GM12878 (cell line): Measurements from ENCODE around the gene NCAPD2. TPM values are rescaled to one million over a fixed set of nuclear protein-coding genes. Genes with fewer than 3 reads are reported as not detected.

Source experiments
- ATAC-seq: fragments of 200-7000 bp; cut with Tn5 transposase; 3 replicates; pipeline ENCODE4 v1.9.1; 2020; ENCODE audit warnings: mild to moderate bottlenecking, moderate library complexity
- BruUV-seq: library from RNA; stranded (reverse); fragments of 400-500 nt; replicated peaks from 2 replicates; lab custom pipeline; 2021; lab: Mats Ljungman, UMichigan
- CTCF ChIA-PET: fragments of 300-600 bp; sonication (Branson Sonifier 250); formaldehyde crosslinking; extraction: SDS; loops from one replicate; lab custom pipeline; 2021; ENCODE audit warnings: inconsistent platforms; lab: Yijun Ruan, JAX
- POLR2A ChIA-PET: fragments of 350-600 bp; formaldehyde crosslinking; extraction: SDS; loops from one replicate; lab custom pipeline; 2021; ENCODE audit warnings: inconsistent platforms; lab: Charles Lee
- RAD21 ChIA-PET: fragments of 300-600 bp; sonication (Branson Sonifier 250); formaldehyde crosslinking; loops from one replicate; lab custom pipeline; 2023; ENCODE audit warnings: antibody characterized with exemption; ENCODE audit not compliant: unreplicated experiment; lab: Charles Lee
- SMC1A ChIA-PET: fragments of 300-600 bp; sonication (Branson Sonifier 250); formaldehyde crosslinking; loops from one replicate; lab custom pipeline; 2023; ENCODE audit not compliant: unreplicated experiment, uncharacterized antibody; lab: Charles Lee
- DNase-seq: peaks from one replicate; pipeline ENCODE4 v3.0.0-alpha.2; 2011; ENCODE audit warnings: low read depth, low spot score
- FAIRE-seq: peaks from 3 replicates; lab custom pipeline; 2011; peaks lifted over from hg19 to GRCh38; lab: Jason Lieb, UNC
- H2AFZ ChIP-seq: 2 replicates; pipeline ENCODE4 v1.6.0; 2011; ENCODE audit warnings: low read depth, low read length, control low read depth; ENCODE audit not compliant: control insufficient read depth
- H3K27ac ChIP-seq: 2 replicates; pipeline ENCODE4 v1.5.1; 2011; ENCODE audit warnings: control low read depth; ENCODE audit not compliant: control insufficient read depth, insufficient read depth
- H3K27me3 ChIP-seq, 2 experiments: replicated peaks in 1 of 2; 2 replicates each; pipeline versions ENCODE4 v1.6.0 to v1.6.1; 2011; ENCODE audit warnings: low read length in 1 of 2; ENCODE audit not compliant: control insufficient read depth in 2 of 2, insufficient read depth in 2 of 2
- H3K36me3 ChIP-seq, 2 experiments: 2 replicates each; pipeline ENCODE4 v1.5.1; 2011; ENCODE audit warnings: low read length in 1 of 2; ENCODE audit not compliant: control insufficient read depth in 2 of 2, insufficient read depth in 2 of 2
- H3K4me1 ChIP-seq: 2 replicates; pipeline ENCODE4 v1.6.1; 2011; ENCODE audit warnings: mild to moderate bottlenecking, low read length, moderate library complexity, mixed read lengths; ENCODE audit not compliant: control insufficient read depth, insufficient read depth
- H3K4me2 ChIP-seq: 2 replicates; pipeline ENCODE4 v1.6.0; 2011; ENCODE audit warnings: control low read depth; ENCODE audit not compliant: control insufficient read depth, insufficient read depth
- H3K4me3 ChIP-seq: fragments of 200-600 bp; sonication (generic); 2 replicates; pipeline ENCODE4 v1.5.1; 2016
- H3K79me2 ChIP-seq: 2 replicates; pipeline ENCODE4 v1.6.0; 2011; ENCODE audit warnings: low read length; ENCODE audit not compliant: control insufficient read depth, insufficient read depth
- H3K9ac ChIP-seq: 2 replicates; pipeline ENCODE4 v1.8.0; 2011; ENCODE audit warnings: low read length, control low read depth, mixed read lengths; ENCODE audit not compliant: control insufficient read depth, insufficient read depth
- H3K9me3 ChIP-seq: replicated peaks from 3 replicates; pipeline ENCODE4 v1.5.1; 2011; ENCODE audit warnings: mild to moderate bottlenecking, low read length; ENCODE audit not compliant: control insufficient read depth, insufficient read depth
- H4K20me1 ChIP-seq: 2 replicates; pipeline ENCODE4 v1.6.0; 2011; ENCODE audit not compliant: control insufficient read depth, insufficient read depth
- BCL3 ChIP-seq: IDR thresholded peaks from 2 replicates; pipeline ENCODE4 v1.6.1; 2011; ENCODE audit warnings: borderline replicate concordance, low read depth, mild to moderate bottlenecking, moderate library complexity, low read length; ENCODE audit not compliant: insufficient read depth, poor library complexity, severe bottlenecking
- BCLAF1 ChIP-seq: fragments of 450-650 bp; IDR thresholded peaks from 2 replicates; pipeline ENCODE4 v1.6.1; 2017; ENCODE audit warnings: antibody characterized with exemption, mild to moderate bottlenecking, moderate library complexity
- BHLHE40 ChIP-seq, 2 experiments: fragments of 450-650 bp in 1 of 2; IDR thresholded peaks; 2 replicates each; pipeline ENCODE4 v1.6.1; 2011 to 2017; ENCODE audit warnings: low read depth in 2 of 2, borderline replicate concordance in 1 of 2, improper control_type of control experiment in 1 of 2, low read length in 1 of 2, mild to moderate bottlenecking in 1 of 2
- CBX3 ChIP-seq: fragments of 200-600 bp; sonication (generic); IDR thresholded peaks from 2 replicates; pipeline ENCODE4 v1.6.1; 2016; ENCODE audit warnings: low read depth, borderline replicate concordance
- CEBPB ChIP-seq, 2 experiments: fragments of 150-350 bp in 1 of 2; IDR thresholded peaks; 2 replicates each; pipeline ENCODE4 v1.6.1; 2012 to 2014; ENCODE audit warnings: low read depth in 2 of 2, low read length in 2 of 2, borderline replicate concordance in 1 of 2, inconsistent platforms in 1 of 2
- CREM ChIP-seq: IDR thresholded peaks from 2 replicates; pipeline ENCODE4 v1.6.1; 2014; ENCODE audit warnings: antibody characterized with exemption, low read depth
- EGR1 ChIP-seq, 2 experiments: IDR thresholded peaks; 1 replicate in 1 of 2; 2 replicates in 1 of 2; pipeline ENCODE4 v1.6.1; 2011 to 2012; ENCODE audit warnings: low read depth in 2 of 2, low read length in 2 of 2, borderline replicate concordance in 1 of 2, mild to moderate bottlenecking in 1 of 2, moderate library complexity in 1 of 2
- ETV6 ChIP-seq, 2 experiments: fragments of 450-650 bp in 1 of 2; IDR thresholded peaks in 1 of 2; conservative IDR thresholded peaks in 1 of 2; 2 replicates each; pipeline ENCODE4 v1.6.1; 2014; ENCODE audit warnings: antibody characterized with exemption in 1 of 2, borderline replicate concordance in 1 of 2, low read depth in 1 of 2, mild to moderate bottlenecking in 1 of 2, moderate library complexity in 1 of 2
- PBX3 ChIP-seq: IDR thresholded peaks from 2 replicates; pipeline ENCODE4 v1.6.1; 2011; ENCODE audit warnings: mild to moderate bottlenecking, low read depth, low read length, moderate library complexity; ENCODE audit not compliant: insufficient replicate concordance
- POLR2A ChIP-seq: IDR thresholded peaks from 2 replicates; pipeline ENCODE4 v1.6.1; 2011; ENCODE audit warnings: low read depth, mild to moderate bottlenecking, low read length
- POLR2AphosphoS2 ChIP-seq: IDR thresholded peaks from 2 replicates; pipeline ENCODE4 v1.6.1; 2011; ENCODE audit warnings: low read depth, mild to moderate bottlenecking, low read length, improper control_type of control experiment, moderate library complexity
- SMAD5 ChIP-seq: IDR thresholded peaks from 2 replicates; pipeline ENCODE4 v1.6.1; 2016; ENCODE audit warnings: antibody characterized with exemption, low read depth
- TBL1XR1 ChIP-seq: IDR thresholded peaks from 2 replicates; pipeline ENCODE4 v1.6.1; 2012; ENCODE audit warnings: low read depth, low read length, improper control_type of control experiment
- TCF3 ChIP-seq: IDR thresholded peaks from 2 replicates; pipeline ENCODE4 v1.6.1; 2012; ENCODE audit warnings: low read depth, mild to moderate bottlenecking, low read length, borderline replicate concordance; ENCODE audit not compliant: insufficient read depth
- WGBS: methylation state at CpG from one replicate; pipeline ENCODE4 v1.1.6; 2016; ENCODE audit warnings: low lambda C conversion rate; ENCODE audit not compliant: insufficient replicate concordance, insufficient coverage; ENCODE audit errors: missing lambda C conversion rate; 5-methylcytosine and 5-hydroxymethylcytosine counted together
- in situ Hi-C: fragments of 300-500 bp; cut with MboI; formaldehyde crosslinking; loops from 9 replicates; pipeline ENCODE4 v1.14.3; 2018; ENCODE audit warnings: mixed read lengths
- intact Hi-C: fragments of 100-400 bp; cut with micrococcal nuclease; formaldehyde crosslinking; loops from one replicate; pipeline ENCODE4 v1.14.2; 2022; ENCODE audit not compliant: unreplicated experiment
- polyA plus RNA-seq, 11 experiments: library from polyadenylated mRNA; depleted of rRNA in 4 of 11; unstranded in 6 of 11; stranded (reverse) in 5 of 11; fragments of >200 nt; fragmentation: Nextera tagmentation in 4 of 11; fragmentation: Illumina TruSeq in 1 of 11; extraction: Ambion mirVana in 4 of 11; extraction: Trizol in 1 of 11; gene quantifications; 1 replicate in 1 of 11; 2 replicates in 10 of 11; pipeline versions ENCODE4 v1.2.1 to v1.2.3, GENCODE V29; 2011 to 2016; ENCODE audit warnings: inconsistent platforms in 2 of 11, missing spikeins in 2 of 11, low read depth in 1 of 11
- total RNA-seq, 4 experiments: library from RNA; depleted of rRNA in 3 of 4; stranded (reverse); fragments of >200 nt in 3 of 4; fragmentation: Illumina TruSeq in 1 of 4; extraction: Trizol in 1 of 4; gene quantifications; 2 replicates each; pipeline versions ENCODE4 v1.2.1 to v1.2.3, GENCODE V29; 2013 to 2021

The NCAPD2 gene
- total and polyA plus RNA-seq, 10 of the 15 experiments (the other 5 are each of a cell fraction or from before 2014, with no cell fraction given), result 24.2 to 160 (median 110) TPM

- Histone ChIP-seq H4K20me1 (peaks cover 24% of the 10 kb centered on the region), H3K9ac (peak overlapping the region; percentile 22; the same call in 1 of the 2 replicates), H3K79me2 (peaks cover 48% of the 10 kb centered on the region), H3K27ac (peak overlapping the region; percentile 9; the same call in 1 of the 2 replicates), H3K4me1 (peaks cover 26% of the 10 kb centered on the region), H3K9me3 (no peaks in the 10 kb centered on the region), H3K4me2 (peak overlapping the region; percentile 98), H2AFZ (no peak overlapping the region), H3K4me3 (no peak overlapping the region; the same call in 1 of the 2 replicates), H3K36me3 (peaks cover 24 to 30% of the 10 kb centered on the region in 2 experiments; a peak in 3 of 4 replicates), H3K27me3 (no peaks in the 10 kb centered on the region)
- WGBS, result 12% methylated on average over 24 of the region's 24 CpGs
- no peak for DNase-seq
- ChIA-PET SMC1A (interaction anchor here (0.6 to 7.9 kb wide), 19 partner anchors 10 to 216 kb away, joined by 3 to 83 read pairs (median 5); partner anchors contain the start of gene TAPBPL), RAD21 (interaction anchor here (0.9 to 6.9 kb wide), 18 partner anchors 15 to 220 kb away, joined by 3 to 67 read pairs (median 6); partner anchors contain the start of genes MLF2, TAPBPL, VAMP1 and ZNF384), POLR2A (interaction anchor here (0.8 to 4.3 kb wide), 11 partner anchors 9 to 212 kb away, joined by 3 to 19 read pairs (median 4); partner anchors contain the start of genes MRPL51, NOP2, TAPBPL and VAMP1), CTCF (interaction anchor here (0.7 to 7.7 kb wide), 44 partner anchors 7 to 329 kb away, joined by 3 to 91 read pairs (median 5); partner anchors contain the start of genes CD27, IFFO1, MRPL51 and NOP2)
- no peak for FAIRE-seq
- in situ Hi-C loops (no loop called here), intact Hi-C loops (loop anchor here (1.0 to 5.0 kb wide), 2 partner anchors 71 to 115 kb away; no protein-coding TSS in a partner anchor)
- no peak for ATAC-seq
- BruUV-seq, result no TSS peak
- TF ChIP-seq ETV6 (conservative IDR thresholded peaks at IDR 0.05 in 1 of 2, IDR thresholded peaks at IDR 0.05 in 1 of 2; ENCODE audit: borderline replicate concordance in 1 of 2, low read depth in 1 of 2) (0 out of 4 replicates have a peak, but pooled peaks of 1 of the 2 experiments have one; percentile 16), SMAD5 (peak; percentile 43; the same call in 1 of the 2 replicates), EGR1 (IDR thresholded peaks at IDR 0.05; ENCODE audit: borderline replicate concordance in 1 of 2, low read depth in 2 of 2, low read length in 2 of 2) (0 out of 3 replicates have a peak, but pooled peaks of 1 of the 2 experiments have one; percentile 22), PBX3 (peak; percentile 35), POLR2AphosphoS2 (peak; percentile 95; the same call in 1 of the 2 replicates), BHLHE40 (IDR thresholded peaks at IDR 0.05; ENCODE audit: borderline replicate concordance in 1 of 2, low read depth in 2 of 2, low read length in 1 of 2) (peak in 1 of 2 experiments; percentile 21; a peak in 1 of 4 replicates), CBX3 (no peak), BCL3 (peak; percentile 38), CEBPB (IDR thresholded peaks at IDR 0.05; ENCODE audit: borderline replicate concordance in 1 of 2, low read depth in 2 of 2, low read length in 2 of 2) (no peak), BCLAF1 (0 out of 2 replicates have a peak, but pooled peaks have one; percentile 13), TBL1XR1 (peak; percentile 22; the same call in 1 of the 2 replicates), CREM (0 out of 2 replicates have a peak, but pooled peaks have one; percentile 36), TCF3 (no peak), POLR2A (peak; percentile 72)
Observed at GRCh38 chr12:6538420-6539313, 44.8 kb downstream of the NCAPD2 start.
